ENCODE measurements around the gene BSN. TPM values are rescaled to one million over a fixed set of nuclear protein-coding genes. Genes with fewer than 3 reads are reported as not detected.

Gene BSN
- total RNA-seq, 1 experiment from 2014 or later: 0.93 TPM

DNA sequence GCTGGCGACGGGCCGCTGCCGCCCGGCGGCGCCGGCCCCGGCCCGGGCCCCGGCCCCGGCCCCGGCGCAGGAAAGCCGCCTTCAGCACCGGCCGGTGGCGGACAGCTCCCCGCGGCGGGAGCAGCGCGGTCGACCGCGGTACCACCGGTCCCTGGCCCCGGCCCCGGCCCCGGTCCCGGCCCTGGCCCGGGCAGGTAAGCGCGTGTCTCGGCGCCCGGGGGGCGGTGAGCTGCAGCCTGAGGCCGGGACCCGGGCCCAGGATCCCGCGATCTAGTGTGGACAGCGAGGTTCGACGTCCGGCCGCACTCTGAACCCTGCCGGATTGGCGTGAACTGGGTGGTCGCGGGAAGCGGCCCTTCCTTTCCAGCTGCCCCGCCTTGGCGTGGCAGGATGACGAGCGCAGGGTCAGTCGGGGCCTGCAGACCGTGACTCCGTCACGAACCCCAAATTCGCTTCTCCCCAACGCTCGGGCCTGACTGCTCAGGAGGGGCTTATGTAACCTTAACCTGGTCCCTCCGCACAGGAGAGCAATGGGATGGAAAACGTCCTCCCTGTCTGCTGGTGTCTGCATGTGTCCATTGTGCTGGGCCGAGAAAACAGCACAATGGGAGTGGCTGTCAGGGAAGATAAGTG is 472 bp downstream of the BSN start:
- Mint-ChIP-seq H3K36me3 (ENCODE audit: insufficient read depth, unreplicated experiment) (no peaks in the 10 kb centered on the region), H3K4me1 (ENCODE audit: low read depth, unreplicated experiment) (no peaks in the 10 kb centered on the region), H3K27ac (ENCODE audit: unreplicated experiment) (no peak overlapping the region), H3K27me3 (ENCODE audit: insufficient read depth, unreplicated experiment) (peaks cover 7% of the 10 kb centered on the region), H3K9me3 (ENCODE audit: unreplicated experiment) (no peaks in the 10 kb centered on the region), H3K4me3 (ENCODE audit: unreplicated experiment) (peak overlapping the region; percentile 84)
- Histone ChIP-seq H3K4me1 (peaks cover 15% of the 10 kb centered on the region; the same call in 1 of the 2 replicates), H3K4me3 (ENCODE audit: low read depth, low read length) (peak overlapping the region; percentile 68), H3K9me3 (no peaks in the 10 kb centered on the region), H3K36me3 (ENCODE audit: control insufficient read depth, insufficient read depth, low read length) (no peaks in the 10 kb centered on the region), H3K27me3 (replicated peaks; ENCODE audit: control insufficient read depth, insufficient read depth, low read length) (no peaks in the 10 kb centered on the region)
- BruUV-seq (replicated peaks): no TSS peak
- no peak for TF ChIP-seq CTCF (IDR thresholded peaks at IDR 0.05; ENCODE audit: insufficient read depth in 1 of 2, low read depth in 1 of 2, low read length in 1 of 2, severe bottlenecking in 1 of 2, unreplicated experiment in 1 of 2)
- DNase-seq: peak in 1 of 2 experiments; percentile 85
- CTCF ChIA-PET: interaction anchor here (0.5 to 2.1 kb wide), 5 partner anchors 15 to 147 kb away, joined by 3 to 31 read pairs (median 5); no protein-coding TSS in a partner anchor
- intact Hi-C loops (cut with micrococcal nuclease; ENCODE audit: unreplicated experiment): loop anchor here (1.0 kb wide), 1 partner anchor 14 kb away; no protein-coding TSS in a partner anchor
- POLR2A ChIA-PET: interaction anchor here (1.1 kb wide), 1 partner anchor 85 kb away, joined by 8 read pairs; the partner anchor contains the start of gene DAG1

- DNase-seq: no peak
- Mint-ChIP-seq H3K27me3 (ENCODE audit: insufficient read depth, unreplicated experiment) (peaks cover 7% of the 10 kb centered on the region), H3K36me3 (ENCODE audit: insufficient read depth, unreplicated experiment) (no peaks in the 10 kb centered on the region), H3K4me1 (ENCODE audit: low read depth, unreplicated experiment) (no peaks in the 10 kb centered on the region), H3K27ac (ENCODE audit: unreplicated experiment) (no peak overlapping the region), H3K4me3 (ENCODE audit: unreplicated experiment) (no peak overlapping the region), H3K9me3 (ENCODE audit: unreplicated experiment) (no peaks in the 10 kb centered on the region)
- no peak for TF ChIP-seq CTCF (IDR thresholded peaks at IDR 0.05; ENCODE audit: insufficient read depth in 1 of 2, low read depth in 1 of 2, low read length in 1 of 2, severe bottlenecking in 1 of 2, unreplicated experiment in 1 of 2)
- Histone ChIP-seq H3K4me3 (ENCODE audit: low read depth, low read length) (no peak overlapping the region), H3K36me3 (ENCODE audit: control insufficient read depth, insufficient read depth, low read length) (no peaks in the 10 kb centered on the region), H3K27me3 (replicated peaks; ENCODE audit: control insufficient read depth, insufficient read depth, low read length) (no peaks in the 10 kb centered on the region), H3K4me1 (peaks cover 15% of the 10 kb centered on the region; the same call in 1 of the 2 replicates), H3K9me3 (no peaks in the 10 kb centered on the region)
- CTCF ChIA-PET: no interaction called here
- intact Hi-C loops (cut with micrococcal nuclease; ENCODE audit: unreplicated experiment): no loop called here
- BruUV-seq (replicated peaks): no TSS peak
- POLR2A ChIA-PET: no interaction called here
Measured at GRCh38 chr3:49556500-49557275, 2.4 kb downstream of the BSN start.

DNA sequence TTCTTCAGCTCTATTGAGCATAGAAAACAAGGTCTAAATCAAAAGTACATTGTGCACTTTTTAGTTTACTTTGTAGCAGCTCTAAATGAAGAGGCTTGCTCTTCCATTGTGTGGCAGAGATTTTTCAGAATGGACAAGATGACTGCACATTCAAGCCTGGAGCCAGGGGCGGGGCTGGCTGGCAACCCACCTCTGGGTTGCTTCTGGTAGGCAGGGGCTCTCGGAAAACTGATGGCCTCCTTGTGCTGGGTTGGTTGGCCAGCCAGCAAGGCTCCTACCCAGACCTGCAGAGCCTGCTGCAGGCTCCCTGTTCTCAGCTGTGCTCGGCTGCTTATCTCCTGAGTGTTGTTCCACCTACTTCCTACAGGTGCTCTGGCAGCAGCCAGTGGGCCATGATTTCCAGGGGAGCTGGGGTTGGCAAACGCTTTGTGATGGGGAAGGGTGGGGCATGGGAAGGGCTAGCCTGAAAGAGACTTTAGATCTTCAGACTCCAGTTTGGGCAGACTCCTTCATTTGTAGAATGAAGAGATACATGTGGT is 8.8 kb downstream of the BSN start:
- BruUV-seq (replicated peaks): no TSS peak
- CTCF ChIA-PET: interaction anchor here (1.0 kb wide), 1 partner anchor 23 kb away, joined by 3 read pairs; no protein-coding TSS in a partner anchor

More for the DNA sequence above, 8.8 kb downstream of the BSN start:
- Mint-ChIP-seq H3K27ac (ENCODE audit: unreplicated experiment) (no peak overlapping the region), H3K36me3 (ENCODE audit: insufficient read depth, unreplicated experiment) (no peaks in the 10 kb centered on the region), H3K4me1 (ENCODE audit: low read depth, unreplicated experiment) (no peaks in the 10 kb centered on the region), H3K4me3 (ENCODE audit: unreplicated experiment) (no peak overlapping the region), H3K27me3 (ENCODE audit: insufficient read depth, unreplicated experiment) (peaks cover 7% of the 10 kb centered on the region), H3K9me3 (ENCODE audit: unreplicated experiment) (no peaks in the 10 kb centered on the region)
- intact Hi-C loops (cut with micrococcal nuclease; ENCODE audit: unreplicated experiment): no loop called here
- no peaks in the 10 kb centered on the region for H3K27me3 ChIP-seq (replicated peaks; ENCODE audit: control insufficient read depth, insufficient read depth, low read length)
- no peak overlapping the region for H3K4me3 ChIP-seq (ENCODE audit: low read depth, low read length)
- DNase-seq: peak in 1 of 2 experiments; percentile 10
- peak in 1 of 2 experiments; percentile 39 for TF ChIP-seq CTCF (IDR thresholded peaks at IDR 0.05; ENCODE audit: insufficient read depth in 1 of 2, low read depth in 1 of 2, low read length in 1 of 2, severe bottlenecking in 1 of 2, unreplicated experiment in 1 of 2)
- POLR2A ChIA-PET: no interaction called here
- no peaks in the 10 kb centered on the region for H3K4me1 ChIP-seq
- H3K36me3 ChIP-seq (ENCODE audit: control insufficient read depth, insufficient read depth, low read length): no peaks in the 10 kb centered on the region
- no peaks in the 10 kb centered on the region for H3K9me3 ChIP-seq
